H9 (cell line): Measurements from ENCODE around the gene HSFX2. TPM values are rescaled to one million over a fixed set of nuclear protein-coding genes. Genes with fewer than 3 reads are reported as not detected.
"Not testable (repeated sequence)": the region's sequence is repeated elsewhere in the genome, so short reads cannot be mapped to it uniquely, and the experiment has no call there.

Experiments
- DNase-seq: peaks from one replicate; pipeline ENCODE4 v3.0.0-alpha.2; 2017
- H2AFZ ChIP-seq: one replicate; pipeline ENCODE4 v1.6.1; 2013; ENCODE audit warnings: mild to moderate bottlenecking, low read length, control low read depth, moderate library complexity
- H2AK5ac ChIP-seq: 2 replicates; pipeline ENCODE4 v1.6.1; 2013; ENCODE audit warnings: low read length, control low read depth, mixed read lengths; ENCODE audit not compliant: insufficient read length
- H2BK120ac ChIP-seq: one replicate; pipeline ENCODE4 v1.6.1; 2013; ENCODE audit warnings: low read depth, mild to moderate bottlenecking, low read length, control low read depth, inconsistent platforms; ENCODE audit not compliant: poor library complexity, severe bottlenecking
- H2BK12ac ChIP-seq: 2 replicates; pipeline ENCODE4 v1.6.1; 2013; ENCODE audit warnings: low read length, control low read depth, mixed read lengths, low read depth; ENCODE audit not compliant: insufficient read length
- H2BK15ac ChIP-seq: 2 replicates; pipeline ENCODE4 v1.6.1; 2013; ENCODE audit warnings: low read depth, low read length, control low read depth
- H2BK20ac ChIP-seq: one replicate; pipeline ENCODE4 v1.6.1; 2013; ENCODE audit warnings: low read depth, mild to moderate bottlenecking, low read length, control low read depth, inconsistent platforms; ENCODE audit not compliant: poor library complexity, severe bottlenecking
- H2BK5ac ChIP-seq: 2 replicates; pipeline ENCODE4 v1.6.1; 2013; ENCODE audit warnings: low read length, control low read depth, mixed read lengths; ENCODE audit not compliant: insufficient read length
- H3K14ac ChIP-seq: 2 replicates; pipeline ENCODE4 v1.6.1; 2013; ENCODE audit warnings: low read length, control low read depth; ENCODE audit not compliant: insufficient read depth
- H3K18ac ChIP-seq: 2 replicates; pipeline ENCODE4 v1.6.1; 2013; ENCODE audit warnings: low read depth, mild to moderate bottlenecking, mixed read lengths, low read length, control low read depth; ENCODE audit not compliant: insufficient read length
- H3K23ac ChIP-seq: 2 replicates; pipeline ENCODE4 v1.6.1; 2013; ENCODE audit warnings: low read length, control low read depth, mixed read lengths, low read depth; ENCODE audit not compliant: insufficient read length
- H3K23me2 ChIP-seq: 2 replicates; pipeline ENCODE4 v1.6.1; 2013; ENCODE audit warnings: low read depth, mild to moderate bottlenecking, mixed read lengths, low read length, control low read depth; ENCODE audit not compliant: insufficient read length, poor library complexity, severe bottlenecking
- H3K27ac ChIP-seq: 2 replicates; pipeline ENCODE4 v1.5.1; 2013; ENCODE audit warnings: low read length, control low read depth, mixed read lengths, low read depth; ENCODE audit not compliant: insufficient read length
- H3K27me3 ChIP-seq: 2 replicates; pipeline ENCODE4 v1.6.1; 2013; ENCODE audit warnings: low read length, control low read depth, inconsistent platforms; ENCODE audit not compliant: insufficient read depth
- H3K4ac ChIP-seq: 2 replicates; pipeline ENCODE4 v1.6.1; 2013; ENCODE audit warnings: low read depth, mild to moderate bottlenecking, control low read depth, inconsistent platforms, low read length, moderate library complexity
- H3K4me1 ChIP-seq: 2 replicates; pipeline ENCODE4 v1.6.1; 2013; ENCODE audit warnings: low read length, control low read depth, inconsistent platforms; ENCODE audit not compliant: insufficient read depth
- H3K4me2 ChIP-seq: 2 replicates; pipeline ENCODE4 v1.6.1; 2013; ENCODE audit warnings: low read length, control low read depth, mixed read lengths; ENCODE audit not compliant: insufficient read length, insufficient read depth
- H3K56ac ChIP-seq: 2 replicates; pipeline ENCODE4 v1.6.1; 2013; ENCODE audit warnings: low read depth, mild to moderate bottlenecking, mixed read lengths, low read length, control low read depth; ENCODE audit not compliant: insufficient read length
- H3K79me1 ChIP-seq: 2 replicates; pipeline ENCODE4 v1.6.1; 2013; ENCODE audit warnings: low read depth, mild to moderate bottlenecking, moderate library complexity, low read length, control low read depth, inconsistent platforms; ENCODE audit not compliant: insufficient read depth, poor library complexity, severe bottlenecking
- H3K79me2 ChIP-seq: 2 replicates; pipeline ENCODE4 v1.6.1; 2013; ENCODE audit warnings: low read length, control low read depth, inconsistent platforms; ENCODE audit not compliant: insufficient read depth
- H3K9ac ChIP-seq: 2 replicates; pipeline ENCODE4 v1.6.1; 2013; ENCODE audit warnings: low read length, control low read depth, mixed read lengths; ENCODE audit not compliant: insufficient read length; ENCODE audit errors: extremely low read depth
- H3K9me3 ChIP-seq: one replicate; pipeline ENCODE4 v1.6.1; 2013; ENCODE audit warnings: low read depth, low read length, inconsistent platforms; ENCODE audit not compliant: control insufficient read depth
- H3T11ph ChIP-seq: one replicate; pipeline ENCODE4 v1.6.1; 2013; ENCODE audit warnings: mild to moderate bottlenecking, low read length, control low read depth, inconsistent platforms
- H4K20me1 ChIP-seq: one replicate; pipeline ENCODE4 v1.6.1; 2013; ENCODE audit not compliant: control insufficient read depth, insufficient read length, insufficient read depth
- H4K5ac ChIP-seq: 2 replicates; pipeline ENCODE4 v1.6.1; 2013; ENCODE audit warnings: low read depth, mild to moderate bottlenecking, mixed read lengths, low read length, control low read depth; ENCODE audit not compliant: insufficient read length
- H4K8ac ChIP-seq: replicated peaks from 2 replicates; pipeline ENCODE4 v1.6.1; 2013; ENCODE audit warnings: low read length, control low read depth, mixed read lengths, low read depth; ENCODE audit not compliant: insufficient read length
- H4K91ac ChIP-seq: 2 replicates; pipeline ENCODE4 v1.6.1; 2013; ENCODE audit warnings: low read depth, mild to moderate bottlenecking, moderate library complexity, mixed read lengths, low read length, control low read depth; ENCODE audit not compliant: insufficient read length
- H3K27ac Mint-ChIP-seq, 3 experiments: 2 replicates in 2 of 3; 3 replicates in 1 of 3; pipeline ENCODE4 v1.8.0; 2020 to 2021; ENCODE audit warnings: mixed read lengths in 3 of 3, mild to moderate bottlenecking in 1 of 3, moderate library complexity in 1 of 3
- H3K27me3 Mint-ChIP-seq: 2 replicates; pipeline ENCODE4 v1.8.0; 2021; ENCODE audit warnings: low read depth, mild to moderate bottlenecking, moderate library complexity, mixed read lengths
- H3K36me3 Mint-ChIP-seq, 3 experiments: 2 replicates in 2 of 3; 3 replicates in 1 of 3; pipeline ENCODE4 v1.8.0; 2020 to 2021; ENCODE audit warnings: low read depth in 3 of 3, mixed read lengths in 3 of 3; ENCODE audit not compliant: insufficient read depth in 1 of 3
- H3K4me1 Mint-ChIP-seq, 2 experiments: 2 replicates each; pipeline ENCODE4 v1.8.0; 2020; ENCODE audit warnings: mixed read lengths in 2 of 2
- H3K4me3 Mint-ChIP-seq, 2 experiments: 2 replicates in 1 of 2; 3 replicates in 1 of 2; pipeline ENCODE4 v1.8.0; 2020 to 2021; ENCODE audit warnings: mild to moderate bottlenecking in 2 of 2, mixed read lengths in 2 of 2, moderate library complexity in 1 of 2
- H3K9me3 Mint-ChIP-seq, 2 experiments: 2 replicates in 1 of 2; 3 replicates in 1 of 2; pipeline ENCODE4 v1.8.0; 2020; ENCODE audit warnings: mild to moderate bottlenecking in 2 of 2, mixed read lengths in 2 of 2, moderate library complexity in 1 of 2
- CTCF ChIP-seq: fragments of 200-600 bp; sonication (generic); conservative IDR thresholded peaks from 3 replicates; pipeline ENCODE4 v1.8.0; 2021; ENCODE audit warnings: antibody characterized with exemption, mild to moderate bottlenecking
- WGBS: extraction: QIAGEN DNeasy Blood & Tissue Kit; methylation state at CpG from one replicate; pipeline ENCODE4 v1.1.7; 2013; ENCODE audit warnings: missing lambda C conversion rate, low lambda C conversion rate, mixed read lengths; ENCODE audit not compliant: insufficient read length; ENCODE audit errors: extremely low coverage; 5-methylcytosine and 5-hydroxymethylcytosine counted together
- total RNA-seq: library from RNA; stranded (reverse); gene quantifications from 2 replicates; pipeline ENCODE4 v1.2.1, GENCODE V29; 2021

Gene HSFX2
- total RNA-seq, 1 experiment from 2014 or later, result not detected

GRCh38 chrX:149563359-149563758 lies 31.8 kb downstream of the HSFX2 start:
- peaks cover 42 to 45% of the 10 kb centered on the region in 2 experiments for H3K9me3 Mint-ChIP-seq
- no peak for TF ChIP-seq CTCF
- Histone ChIP-seq H3K18ac (no peak overlapping the region), H4K8ac (no peak overlapping the region), H3K56ac (no peak overlapping the region), H2BK20ac (no peak overlapping the region), H3K27ac (no peak overlapping the region), H3K4me2 (no peak overlapping the region), H2BK12ac (peak overlapping the region; percentile 53), H3K9me3 (peaks cover 14% of the 10 kb centered on the region), H2BK5ac (no peak overlapping the region), H2AFZ (no peak overlapping the region), H4K5ac (no peak overlapping the region), H2AK5ac (no peak overlapping the region), H2BK15ac (0 out of 2 replicates have a peak overlapping the region, but pooled peaks have one; percentile 16), H3K4ac (no peak overlapping the region; the same call in 1 of the 2 replicates), H3K79me2 (no peaks in the 10 kb centered on the region), H4K20me1 (no peaks in the 10 kb centered on the region), H3K4me1 (no peaks in the 10 kb centered on the region), H3T11ph (no peak overlapping the region), H3K23me2 (no peaks in the 10 kb centered on the region), H3K9ac (no peak overlapping the region), H3K27me3 (no peaks in the 10 kb centered on the region), H3K79me1 (no peaks in the 10 kb centered on the region), H3K14ac (no peak overlapping the region), H2BK120ac (no peak overlapping the region), H3K23ac (no peak overlapping the region), H4K91ac (peak overlapping the region; percentile 54)
- no peaks in the 10 kb centered on the region for H3K27me3 Mint-ChIP-seq
- peak overlapping the region; percentile 9 to 98 (median 44); a peak in 4 of 7 replicates for H3K27ac Mint-ChIP-seq
- H3K4me3 Mint-ChIP-seq, result no peak overlapping the region
- DNase-seq, result no peak
- no CpG with 5 or more reads among the region's 4 CpGs for WGBS
- peaks cover 21 to 25% of the 10 kb centered on the region in 2 experiments for H3K4me1 Mint-ChIP-seq
- peaks cover 0 to 12% (median 11%) of the 10 kb centered on the region in 3 experiments; a peak in 3 of 7 replicates for H3K36me3 Mint-ChIP-seq

GRCh38 chrX:149555251-149555650 lies 39.9 kb downstream of the HSFX2 start:
- not testable (repeated sequence) for H2AK5ac ChIP-seq, H3K23ac ChIP-seq, H3T11ph ChIP-seq, H3K4ac ChIP-seq, H3K9me3 Mint-ChIP-seq, H3K36me3 Mint-ChIP-seq, H4K8ac ChIP-seq, H3K79me2 ChIP-seq, DNase-seq, H3K79me1 ChIP-seq, H3K9ac ChIP-seq, H3K4me1 ChIP-seq, H4K5ac ChIP-seq, H3K4me3 Mint-ChIP-seq, H4K20me1 ChIP-seq, H3K27ac Mint-ChIP-seq, H2BK5ac ChIP-seq, H2BK15ac ChIP-seq, H4K91ac ChIP-seq, H2BK120ac ChIP-seq, H3K23me2 ChIP-seq, H3K4me1 Mint-ChIP-seq, H3K4me2 ChIP-seq, H3K56ac ChIP-seq, H3K27me3 Mint-ChIP-seq, H2BK20ac ChIP-seq, H2AFZ ChIP-seq, H2BK12ac ChIP-seq, H3K14ac ChIP-seq, H3K18ac ChIP-seq, H3K9me3 ChIP-seq, H3K27me3 ChIP-seq, H3K27ac ChIP-seq
- no CpG with 5 or more reads among the region's 4 CpGs for WGBS
